Measurements from ENCODE around the gene BRD4. TPM values are rescaled to one million over a fixed set of nuclear protein-coding genes. Genes with fewer than 3 reads are reported as not detected.

The BRD4 gene
- polyA plus RNA-seq, 1 donor (not counting 4 experiments of a cell fraction or from before 2014, with no cell fraction given): 5.5 TPM

GRCh38 chr19:15374796-15375440, 42.6 kb upstream of the BRD4 start:
- H3K4me2 ChIP-seq (ENCODE audit: control insufficient read depth, extremely low read depth, insufficient read depth, low read depth, low read length): no peak overlapping the region
- H3K27ac ChIP-seq (ENCODE audit: control insufficient read depth, insufficient read depth, low read length): no peak overlapping the region
- H3K36me3 ChIP-seq (ENCODE audit: control insufficient read depth in 2 of 2, extremely low read depth in 1 of 2, insufficient read depth in 2 of 2, low read length in 2 of 2): peaks cover 33 to 43% of the 10 kb centered on the region in 2 experiments
- peaks cover 12% of the 10 kb centered on the region for H3K4me1 ChIP-seq (ENCODE audit: control insufficient read depth, extremely low read depth, insufficient read depth, low read length)
- DNase-seq (ENCODE audit: low read depth, low spot score): no peak
- dilution Hi-C loops (cut with MboI; ENCODE audit: extremely low pct_ligation_motif_present, low sequenced_read_pairs): no loop called here
- H2AFZ ChIP-seq (ENCODE audit: control insufficient read depth, low read length): no peak overlapping the region
- H3K9me1 ChIP-seq (ENCODE audit: control insufficient read depth, extremely low read depth, insufficient read depth, low read length): no peaks in the 10 kb centered on the region
- H4K20me1 ChIP-seq (ENCODE audit: control insufficient read depth, extremely low read depth, insufficient read depth, low read length): peaks cover 4% of the 10 kb centered on the region
- no peak overlapping the region for H3K9ac ChIP-seq (ENCODE audit: control insufficient read depth, extremely low read depth, insufficient read depth, low read length)
- no peak for FAIRE-seq
- H3K27me3 ChIP-seq (ENCODE audit: control insufficient read depth, extremely low read depth, insufficient read depth, low read length): no peaks in the 10 kb centered on the region
- no peaks in the 10 kb centered on the region for H3K9me3 ChIP-seq (ENCODE audit: control insufficient read depth, low read depth, low read length)
- peaks cover 68% of the 10 kb centered on the region for H3K79me2 ChIP-seq (ENCODE audit: control insufficient read depth, insufficient read depth, low read length)
- TF ChIP-seq, protein P1, sequence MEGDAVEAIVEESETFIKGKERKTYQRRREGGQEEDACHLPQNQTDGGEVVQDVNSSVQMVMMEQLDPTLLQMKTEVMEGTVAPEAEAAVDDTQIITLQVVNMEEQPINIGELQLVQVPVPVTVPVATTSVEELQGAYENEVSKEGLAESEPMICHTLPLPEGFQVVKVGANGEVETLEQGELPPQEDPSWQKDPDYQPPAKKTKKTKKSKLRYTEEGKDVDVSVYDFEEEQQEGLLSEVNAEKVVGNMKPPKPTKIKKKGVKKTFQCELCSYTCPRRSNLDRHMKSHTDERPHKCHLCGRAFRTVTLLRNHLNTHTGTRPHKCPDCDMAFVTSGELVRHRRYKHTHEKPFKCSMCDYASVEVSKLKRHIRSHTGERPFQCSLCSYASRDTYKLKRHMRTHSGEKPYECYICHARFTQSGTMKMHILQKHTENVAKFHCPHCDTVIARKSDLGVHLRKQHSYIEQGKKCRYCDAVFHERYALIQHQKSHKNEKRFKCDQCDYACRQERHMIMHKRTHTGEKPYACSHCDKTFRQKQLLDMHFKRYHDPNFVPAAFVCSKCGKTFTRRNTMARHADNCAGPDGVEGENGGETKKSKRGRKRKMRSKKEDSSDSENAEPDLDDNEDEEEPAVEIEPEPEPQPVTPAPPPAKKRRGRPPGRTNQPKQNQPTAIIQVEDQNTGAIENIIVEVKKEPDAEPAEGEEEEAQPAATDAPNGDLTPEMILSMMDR (optimal IDR thresholded peaks at IDR 0.05 in 1 of 3, IDR thresholded peaks at IDR 0.05 in 1 of 3, conservative IDR thresholded peaks at IDR 0.05 in 1 of 3; ENCODE audit: extremely low read depth in 1 of 3, insufficient read depth in 2 of 3, low read length in 3 of 3): no peak
- TF ChIP-seq EZH2 (IDR thresholded peaks at IDR 0.05; ENCODE audit: low read length): no peak
- H3K4me3 ChIP-seq (ENCODE audit: control insufficient read depth in 2 of 3, extremely low read depth in 1 of 3, insufficient read depth in 2 of 3, low read depth in 1 of 3, low read length in 3 of 3): no peak overlapping the region

DNA sequence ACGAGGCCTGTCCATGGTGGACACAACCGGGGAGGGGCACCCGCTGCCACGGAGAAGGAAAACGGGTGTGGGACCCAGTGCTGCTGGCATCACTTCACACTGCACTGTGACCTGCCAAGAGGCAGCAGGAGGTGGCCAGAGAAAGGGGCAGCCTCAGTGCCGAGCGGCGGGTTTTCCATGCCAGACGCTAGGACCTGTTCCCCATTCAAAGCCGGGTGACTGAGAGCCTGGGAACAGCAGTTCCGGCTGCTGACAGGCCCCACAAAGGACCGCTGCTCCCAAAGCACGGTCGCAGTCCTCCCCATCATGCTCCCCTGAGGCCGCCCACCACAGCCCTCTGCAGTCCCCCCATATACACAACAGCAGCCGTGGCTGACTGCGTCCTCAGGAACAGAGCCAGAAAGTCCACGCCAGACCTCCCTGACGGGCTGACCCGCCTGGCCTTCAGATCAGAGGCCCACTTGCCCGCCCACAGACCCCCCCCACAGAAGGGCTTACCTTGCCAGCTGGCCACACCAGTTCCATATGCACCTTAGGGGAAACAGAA, 41.8 kb upstream of the BRD4 start:
- H3K79me2 ChIP-seq (ENCODE audit: control insufficient read depth, insufficient read depth, low read length): peaks cover 67% of the 10 kb centered on the region
- no peak for TF ChIP-seq EZH2 (IDR thresholded peaks at IDR 0.05; ENCODE audit: low read length)
- TF ChIP-seq, protein P1 (optimal IDR thresholded peaks at IDR 0.05 in 1 of 3, IDR thresholded peaks at IDR 0.05 in 1 of 3, conservative IDR thresholded peaks at IDR 0.05 in 1 of 3; ENCODE audit: extremely low read depth in 1 of 3, insufficient read depth in 2 of 3, low read length in 3 of 3): no peak
- no peak overlapping the region for H2AFZ ChIP-seq (ENCODE audit: control insufficient read depth, low read length)
- DNase-seq (ENCODE audit: low read depth, low spot score) (no peak), FAIRE-seq (no peak)
- H3K4me1 ChIP-seq (ENCODE audit: control insufficient read depth, extremely low read depth, insufficient read depth, low read length): peaks cover 12% of the 10 kb centered on the region
- H3K27me3 ChIP-seq (ENCODE audit: control insufficient read depth, extremely low read depth, insufficient read depth, low read length): no peaks in the 10 kb centered on the region
- H3K9ac ChIP-seq (ENCODE audit: control insufficient read depth, extremely low read depth, insufficient read depth, low read length): no peak overlapping the region
- H3K36me3 ChIP-seq (ENCODE audit: control insufficient read depth in 2 of 2, extremely low read depth in 1 of 2, insufficient read depth in 2 of 2, low read length in 2 of 2): peaks cover 39 to 48% of the 10 kb centered on the region in 2 experiments
- no peak overlapping the region for H3K4me2 ChIP-seq (ENCODE audit: control insufficient read depth, extremely low read depth, insufficient read depth, low read depth, low read length)
- H3K9me1 ChIP-seq (ENCODE audit: control insufficient read depth, extremely low read depth, insufficient read depth, low read length): no peaks in the 10 kb centered on the region
- no peak overlapping the region for H3K4me3 ChIP-seq (ENCODE audit: control insufficient read depth in 2 of 3, extremely low read depth in 1 of 3, insufficient read depth in 2 of 3, low read depth in 1 of 3, low read length in 3 of 3)
- no peaks in the 10 kb centered on the region for H3K9me3 ChIP-seq (ENCODE audit: control insufficient read depth, low read depth, low read length)
- dilution Hi-C loops (cut with MboI; ENCODE audit: extremely low pct_ligation_motif_present, low sequenced_read_pairs): no loop called here
- peaks cover 4% of the 10 kb centered on the region for H4K20me1 ChIP-seq (ENCODE audit: control insufficient read depth, extremely low read depth, insufficient read depth, low read length)
- no peak overlapping the region for H3K27ac ChIP-seq (ENCODE audit: control insufficient read depth, insufficient read depth, low read length)
